Glomerular visceral epithelial cell (primary cell): ENCODE data around the gene ICA1.
A peak's percentile ranks its signal among the peaks of the same experiment; 100 is the strongest.
"Not testable (repeated sequence)": the region's sequence is repeated elsewhere in the genome, so short reads cannot be mapped to it uniquely, and the experiment has no call there.

Experiments used
- DNase-seq: peaks from one replicate; pipeline ENCODE4 v3.0.0-alpha.2; 2016; ENCODE audit errors: extremely low spot score

ICA1 gene

GRCh38 chr7:8103282-8103681, 158.7 kb downstream of the ICA1 start:
- no peak for DNase-seq

GRCh38 chr7:8101292-8101691, 160.7 kb downstream of the ICA1 start:
- not testable (repeated sequence) for DNase-seq

GRCh38 chr7:8094164-8095140, 167.5 kb downstream of the ICA1 start:
- no peak for DNase-seq

GRCh38 chr7:8092140-8092539, 169.8 kb downstream of the ICA1 start:
- no peak for DNase-seq

- DNase-seq: no peak
Observed at GRCh38 chr7:8089036-8089780, 172.8 kb downstream of the ICA1 start.

DNA sequence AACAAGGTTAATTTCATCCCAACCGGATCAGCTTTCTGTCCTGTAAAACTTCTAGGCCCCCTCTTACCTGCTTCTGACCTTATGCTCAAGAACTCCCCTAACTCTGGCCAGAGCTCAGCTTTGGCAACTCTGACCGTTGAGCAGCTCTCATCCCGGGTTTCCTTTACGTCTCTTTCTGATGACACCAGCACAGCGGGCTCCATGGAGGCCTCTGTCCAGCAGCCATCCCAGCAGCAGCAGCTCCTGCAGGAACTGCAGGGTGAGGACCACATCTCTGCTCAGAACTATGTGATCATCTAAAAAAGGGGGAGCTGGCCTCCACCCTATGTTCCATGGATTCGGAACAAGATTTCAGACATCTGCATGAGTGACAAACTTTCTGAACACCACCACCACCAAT, 175.7 kb downstream of the ICA1 start:
- no peak for DNase-seq

- no peak for DNase-seq
Observed at GRCh38 chr7:8085420-8085819, 176.5 kb downstream of the ICA1 start.

- no peak for DNase-seq
Observed at GRCh38 chr7:8084836-8085235, 177.1 kb downstream of the ICA1 start.

DNA sequence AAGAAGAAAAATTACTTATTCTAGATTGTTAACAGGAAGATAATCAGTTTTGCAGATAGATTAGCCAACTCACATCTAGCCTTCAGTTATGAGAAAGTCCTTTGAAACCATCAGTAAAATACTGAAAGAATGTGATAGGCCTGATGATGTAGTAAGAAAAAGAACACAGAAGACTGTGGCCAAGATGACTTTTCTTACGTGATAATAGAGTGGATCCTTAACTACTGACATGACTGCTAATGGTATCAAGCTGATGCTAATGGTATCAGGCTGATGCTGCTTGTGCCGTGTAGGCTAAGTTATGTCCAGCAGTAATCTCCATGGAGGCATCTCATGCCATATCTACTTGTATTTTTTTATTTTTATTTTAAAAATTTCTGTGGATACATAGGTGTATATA, 179.2 kb downstream of the ICA1 start:
- DNase-seq: no peak

GRCh38 chr7:8078418-8078817, 183.5 kb downstream of the ICA1 start:
- no peak for DNase-seq

- DNase-seq: no peak
Observed at GRCh38 chr7:8070451-8071180, 191.4 kb downstream of the ICA1 start.

DNA sequence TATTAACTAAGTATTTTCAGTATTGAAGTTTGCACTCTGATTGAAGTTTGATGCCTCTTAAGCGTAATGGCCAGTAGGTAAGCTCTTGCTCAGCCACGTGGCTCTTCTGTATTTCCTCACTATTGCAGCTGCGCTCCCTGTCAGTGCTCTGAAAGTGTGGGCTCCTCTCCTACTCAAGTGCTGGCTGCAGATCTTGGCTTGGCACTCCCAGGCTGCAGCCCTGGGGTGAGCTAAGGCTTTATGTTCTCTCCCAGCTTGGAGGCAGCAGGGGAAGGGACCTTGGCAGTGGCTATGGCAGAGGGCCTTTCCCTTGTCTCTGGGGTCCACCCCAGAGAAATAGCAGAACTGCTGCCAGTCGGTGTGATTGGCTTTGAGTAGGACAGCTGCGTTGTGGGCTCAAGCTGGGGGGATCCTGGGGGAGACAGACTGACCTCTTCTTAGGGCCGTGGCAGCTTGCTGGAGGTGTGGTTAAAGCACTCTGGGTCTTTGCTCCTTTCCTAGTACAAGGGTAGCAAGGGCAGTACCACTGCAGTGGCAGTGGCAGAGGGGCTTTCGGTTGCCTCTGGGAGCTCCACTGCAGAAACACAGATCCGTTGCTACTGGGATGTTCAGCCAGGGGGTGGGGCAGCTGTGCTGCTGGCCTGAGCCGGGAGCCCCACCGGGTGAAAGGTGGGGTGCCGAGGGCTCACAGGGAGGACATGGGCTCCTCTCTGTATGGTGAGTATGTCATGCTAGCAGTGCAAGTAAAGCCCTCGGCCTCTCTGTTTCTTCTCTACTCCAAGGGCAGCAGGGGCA, 192.9 kb downstream of the ICA1 start:
- no peak for DNase-seq

DNA sequence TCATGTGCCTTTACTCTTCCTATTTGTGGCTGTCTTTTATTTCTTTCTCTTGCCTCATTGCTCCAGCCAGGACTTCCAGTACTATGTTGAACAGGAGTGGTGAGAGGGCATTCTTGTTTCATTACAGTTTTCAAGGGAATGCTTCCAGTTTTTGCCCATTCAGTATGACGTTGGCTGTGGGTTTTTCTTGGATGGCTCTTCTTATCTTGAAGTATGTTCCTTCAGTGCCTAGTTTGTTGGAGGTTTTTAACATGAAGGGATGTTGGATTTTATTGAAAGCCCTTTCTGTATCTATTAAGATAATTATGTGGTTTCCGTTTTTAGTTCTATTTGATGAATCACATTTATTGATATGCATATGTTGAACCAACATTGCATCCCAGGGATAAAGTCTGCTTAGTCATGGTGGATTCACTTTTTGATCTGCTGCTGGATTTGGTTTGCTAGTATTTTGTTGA, 196.6 kb downstream of the ICA1 start:
- no peak for DNase-seq

DNA sequence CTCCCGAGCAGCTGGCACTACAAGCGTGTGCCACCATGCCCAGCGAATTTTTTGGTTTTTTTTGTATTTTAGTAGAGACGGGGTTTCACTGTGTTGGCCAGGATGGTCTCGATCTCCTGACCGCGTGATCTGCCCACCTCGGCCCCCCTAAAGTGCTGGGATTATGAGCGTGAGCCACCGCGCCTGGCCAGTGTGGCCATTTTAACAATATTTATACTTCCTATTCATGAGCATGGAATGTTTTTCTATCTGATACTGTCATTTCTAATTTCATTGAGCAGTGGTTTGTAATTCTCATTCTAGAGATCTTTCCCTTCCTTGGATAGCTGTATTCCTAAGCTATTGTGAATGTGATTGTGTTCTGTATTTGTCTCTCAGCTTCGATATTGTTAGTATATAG, 197.1 kb downstream of the ICA1 start:
- no peak for DNase-seq

DNA sequence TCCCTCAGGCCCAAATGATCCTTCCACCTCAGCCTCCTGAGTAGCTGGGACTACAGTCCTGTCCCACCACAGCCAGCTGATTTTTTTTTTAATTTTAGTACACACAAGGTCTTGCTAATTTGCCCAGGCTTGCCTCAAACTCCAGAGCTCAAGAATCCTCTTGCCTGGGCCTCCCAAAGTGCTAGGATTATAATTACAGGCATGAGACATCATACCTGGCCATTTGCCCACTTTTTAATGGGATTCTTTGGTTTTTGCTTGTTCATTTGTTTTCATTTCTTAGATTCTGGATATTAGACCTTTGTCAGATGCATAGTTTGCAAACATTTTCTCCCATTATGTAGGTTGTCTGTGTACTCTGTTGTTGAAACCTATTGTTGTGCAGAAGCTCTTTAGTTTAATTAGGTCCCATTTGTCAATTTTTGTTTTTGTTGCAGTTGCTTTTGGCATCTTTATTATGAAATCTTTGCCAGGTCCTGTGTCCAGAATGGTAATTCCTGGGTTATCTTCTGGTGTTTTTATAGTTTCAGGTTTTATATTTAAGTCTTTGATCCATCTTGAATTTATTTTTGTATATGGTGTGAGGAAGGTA, 198.2 kb downstream of the ICA1 start:
- peak; percentile 5 for DNase-seq

- DNase-seq: not testable (repeated sequence)
Observed at GRCh38 chr7:8063300-8063699, 198.7 kb downstream of the ICA1 start.
